Fibroblast of lung (primary cell): ENCODE data around the gene CCL26. TPM values are rescaled to one million over a fixed set of nuclear protein-coding genes. Genes with fewer than 3 reads are reported as not detected.

Source experiments
- DNase-seq, 2 donors: peaks; one replicate each; pipeline versions ENCODE4 v3.0.0 to v3.0.0-alpha.2; 2010; ENCODE audit warnings: low read depth in 2 of 2
- H2AFZ ChIP-seq: 2 replicates; pipeline ENCODE4 v1.5.1; 2012; ENCODE audit warnings: low read length, control low read depth, inconsistent platforms
- H3K27ac ChIP-seq: 2 replicates; pipeline ENCODE4 v1.5.1; 2011; ENCODE audit warnings: low read length, control low read depth; ENCODE audit not compliant: insufficient read depth
- H3K27me3 ChIP-seq: 2 replicates; pipeline ENCODE4 v1.5.1; 2011; ENCODE audit warnings: mild to moderate bottlenecking, low read length; ENCODE audit not compliant: control insufficient read depth, insufficient read depth
- H3K36me3 ChIP-seq: 2 replicates; pipeline ENCODE4 v1.5.1; 2011; ENCODE audit warnings: low read length; ENCODE audit not compliant: control insufficient read depth, insufficient read depth
- H3K4me1 ChIP-seq: 2 replicates; pipeline ENCODE4 v1.5.1; 2011; ENCODE audit warnings: low read length; ENCODE audit not compliant: control insufficient read depth, insufficient read depth; ENCODE audit errors: extremely low read depth
- H3K4me2 ChIP-seq: 2 replicates; pipeline ENCODE4 v1.5.1; 2011; ENCODE audit warnings: low read length, control low read depth; ENCODE audit not compliant: insufficient read depth; ENCODE audit errors: extremely low read depth
- H3K4me3 ChIP-seq, 4 experiments: fragments of 200-600 bp in 1 of 4; sonication (generic) in 1 of 4; replicated peaks in 1 of 4; 2 replicates each; pipeline ENCODE4 v1.5.1; 2011 to 2016; ENCODE audit warnings: low read length in 4 of 4, low read depth in 3 of 4, mild to moderate bottlenecking in 3 of 4, control low read depth in 2 of 4, inconsistent platforms in 1 of 4, mixed read lengths in 1 of 4; ENCODE audit not compliant: insufficient read depth in 1 of 4; ENCODE audit errors: control extremely low read depth in 1 of 4
- H3K79me2 ChIP-seq: 2 replicates; pipeline ENCODE4 v1.5.1; 2012; ENCODE audit warnings: mild to moderate bottlenecking, low read length, inconsistent platforms; ENCODE audit not compliant: control insufficient read depth, insufficient read depth
- H3K9ac ChIP-seq: 2 replicates; pipeline ENCODE4 v1.5.1; 2011; ENCODE audit warnings: mild to moderate bottlenecking, low read length, control low read depth; ENCODE audit not compliant: insufficient read depth
- H3K9me3 ChIP-seq: 2 replicates; pipeline ENCODE4 v1.5.1; 2012; ENCODE audit warnings: low read depth, low read length; ENCODE audit not compliant: control insufficient read depth, insufficient read depth
- H4K20me1 ChIP-seq: 2 replicates; pipeline ENCODE4 v1.5.1; 2011; ENCODE audit warnings: low read length; ENCODE audit not compliant: control insufficient read depth, insufficient read depth; ENCODE audit errors: extremely low read depth
- EZH2 ChIP-seq: IDR thresholded peaks from 2 replicates; pipeline ENCODE4 v1.5.1; 2012; ENCODE audit warnings: low read length, control low read depth, mild to moderate bottlenecking; ENCODE audit errors: missing control alignments
- polyA plus RNA-seq, 2 donors: library from polyadenylated mRNA; depleted of rRNA in 1 of 2; stranded (reverse) in 1 of 2; unstranded in 1 of 2; fragments of >200 nt; gene quantifications; 2 replicates each; pipeline ENCODE4 v1.2.1, GENCODE V29; 2011 to 2012; ENCODE audit warnings: missing spikeins in 1 of 2
- total RNA-seq: library from RNA; depleted of rRNA; stranded (reverse); fragments of >200 nt; gene quantifications from 2 replicates; pipeline ENCODE4 v1.2.1, GENCODE V29; 2014
- TF ChIP-seq, protein P1 (sequence below), 2 donors: IDR thresholded peaks in 1 of 2; conservative IDR thresholded peaks in 1 of 2; 1 replicate in 1 of 2; 2 replicates in 1 of 2; pipeline ENCODE4 v1.5.1; 2011 to 2012; ENCODE audit warnings: low read length in 2 of 2, control low read depth in 1 of 2, inconsistent platforms in 1 of 2, low read depth in 1 of 2, mild to moderate bottlenecking in 1 of 2

Gene CCL26
- total and polyA plus RNA-seq, 2 donors (not counting 1 experiment from before 2014, with no cell fraction given), result 0.94 to 1.2 TPM

- TF ChIP-seq EZH2, result no peak
- TF ChIP-seq, protein P1, sequence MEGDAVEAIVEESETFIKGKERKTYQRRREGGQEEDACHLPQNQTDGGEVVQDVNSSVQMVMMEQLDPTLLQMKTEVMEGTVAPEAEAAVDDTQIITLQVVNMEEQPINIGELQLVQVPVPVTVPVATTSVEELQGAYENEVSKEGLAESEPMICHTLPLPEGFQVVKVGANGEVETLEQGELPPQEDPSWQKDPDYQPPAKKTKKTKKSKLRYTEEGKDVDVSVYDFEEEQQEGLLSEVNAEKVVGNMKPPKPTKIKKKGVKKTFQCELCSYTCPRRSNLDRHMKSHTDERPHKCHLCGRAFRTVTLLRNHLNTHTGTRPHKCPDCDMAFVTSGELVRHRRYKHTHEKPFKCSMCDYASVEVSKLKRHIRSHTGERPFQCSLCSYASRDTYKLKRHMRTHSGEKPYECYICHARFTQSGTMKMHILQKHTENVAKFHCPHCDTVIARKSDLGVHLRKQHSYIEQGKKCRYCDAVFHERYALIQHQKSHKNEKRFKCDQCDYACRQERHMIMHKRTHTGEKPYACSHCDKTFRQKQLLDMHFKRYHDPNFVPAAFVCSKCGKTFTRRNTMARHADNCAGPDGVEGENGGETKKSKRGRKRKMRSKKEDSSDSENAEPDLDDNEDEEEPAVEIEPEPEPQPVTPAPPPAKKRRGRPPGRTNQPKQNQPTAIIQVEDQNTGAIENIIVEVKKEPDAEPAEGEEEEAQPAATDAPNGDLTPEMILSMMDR (conservative IDR thresholded peaks at IDR 0.05 in 1 of 2, IDR thresholded peaks at IDR 0.05 in 1 of 2; ENCODE audit: low read depth in 1 of 2, low read length in 2 of 2), result no peak
- Histone ChIP-seq H3K27me3 (no peaks in the 10 kb centered on the region), H3K4me2 (no peak overlapping the region), H3K4me1 (no peaks in the 10 kb centered on the region), H3K36me3 (no peaks in the 10 kb centered on the region), H3K27ac (no peak overlapping the region), H3K79me2 (no peaks in the 10 kb centered on the region), H4K20me1 (no peaks in the 10 kb centered on the region), H3K9ac (no peak overlapping the region), H3K9me3 (no peaks in the 10 kb centered on the region), H2AFZ (no peak overlapping the region), H3K4me3 (no peak overlapping the region)
- DNase-seq, result no peak
Measured at GRCh38 chr7:75804004-75804403, 32.0 kb upstream of the CCL26 start.

GRCh38 chr7:75802552-75802821 lies 30.5 kb upstream of the CCL26 start:
- no peaks in the 10 kb centered on the region for H3K36me3 ChIP-seq
- no peak for TF ChIP-seq EZH2
- TF ChIP-seq, protein P1 (conservative IDR thresholded peaks at IDR 0.05 in 1 of 2, IDR thresholded peaks at IDR 0.05 in 1 of 2; ENCODE audit: low read depth in 1 of 2, low read length in 2 of 2), result no peak
- no peak overlapping the region for H3K4me3 ChIP-seq
- H3K27ac ChIP-seq, result no peak overlapping the region
- H3K4me1 ChIP-seq, result no peaks in the 10 kb centered on the region
- peaks cover 1% of the 10 kb centered on the region for H3K27me3 ChIP-seq
- H3K79me2 ChIP-seq, result no peaks in the 10 kb centered on the region
- no peak overlapping the region for H3K4me2 ChIP-seq
- no peaks in the 10 kb centered on the region for H3K9me3 ChIP-seq
- H4K20me1 ChIP-seq, result no peaks in the 10 kb centered on the region
- no peak overlapping the region for H3K9ac ChIP-seq
- H2AFZ ChIP-seq, result no peak overlapping the region
- DNase-seq, result no peak

DNA sequence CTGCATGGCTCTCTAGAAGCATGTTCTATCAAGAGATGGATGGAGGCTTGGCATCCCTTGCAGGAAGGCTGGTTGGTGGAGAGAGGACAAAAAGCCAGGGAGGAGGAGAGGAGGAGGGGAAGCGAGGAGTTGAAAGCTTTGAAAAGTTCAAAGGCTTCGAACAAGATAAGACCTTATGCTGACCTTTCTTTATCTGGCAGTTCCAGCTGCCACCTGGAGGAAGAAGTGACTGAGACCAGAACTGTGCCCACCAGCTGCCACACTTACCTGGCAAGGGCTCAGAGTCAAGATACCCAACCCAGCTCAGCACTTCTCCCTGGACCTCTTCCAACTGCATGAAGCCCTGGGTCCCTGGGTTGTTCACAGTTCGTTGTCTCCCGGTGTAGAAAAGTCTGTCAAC lies 26.8 kb upstream of the CCL26 start:
- Histone ChIP-seq H3K9ac (no peak overlapping the region), H3K4me3 (no peak overlapping the region), H3K9me3 (no peaks in the 10 kb centered on the region), H3K79me2 (no peaks in the 10 kb centered on the region), H2AFZ (no peak overlapping the region), H3K4me2 (no peak overlapping the region), H3K4me1 (no peaks in the 10 kb centered on the region), H3K27me3 (peaks cover 2% of the 10 kb centered on the region), H4K20me1 (no peaks in the 10 kb centered on the region), H3K27ac (no peak overlapping the region), H3K36me3 (no peaks in the 10 kb centered on the region)
- TF ChIP-seq EZH2, result no peak
- TF ChIP-seq, protein P1 (conservative IDR thresholded peaks at IDR 0.05 in 1 of 2, IDR thresholded peaks at IDR 0.05 in 1 of 2; ENCODE audit: low read depth in 1 of 2, low read length in 2 of 2), result no peak
- DNase-seq, result no peak
